NCI-H1048 (cell line): ENCODE results near the gene RIT2.

Source experiments
- DNase-seq: peaks from one replicate; lab custom pipeline; 2025; lab: John Stamatoyannopoulos, UW

RIT2 gene

DNA sequence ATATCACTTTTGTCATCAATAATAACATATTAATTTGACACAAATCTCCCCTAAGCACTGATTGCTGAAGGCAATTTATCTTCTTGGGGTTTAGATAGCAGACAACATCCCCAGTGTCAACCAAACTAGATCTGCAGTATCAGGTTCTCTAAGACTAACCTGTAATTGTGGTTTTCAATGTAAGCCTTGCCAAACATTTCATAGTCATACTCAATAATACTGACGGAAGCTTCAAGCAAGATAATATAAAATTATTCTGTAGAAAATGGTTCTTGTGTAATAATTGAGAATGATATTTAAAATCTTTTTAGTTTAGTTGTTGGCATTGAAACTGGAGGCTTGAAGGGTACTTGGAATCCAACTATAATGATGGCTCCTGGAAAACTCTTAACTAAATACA, 186.3 kb downstream of the RIT2 start:
- DNase-seq: no peak

DNA sequence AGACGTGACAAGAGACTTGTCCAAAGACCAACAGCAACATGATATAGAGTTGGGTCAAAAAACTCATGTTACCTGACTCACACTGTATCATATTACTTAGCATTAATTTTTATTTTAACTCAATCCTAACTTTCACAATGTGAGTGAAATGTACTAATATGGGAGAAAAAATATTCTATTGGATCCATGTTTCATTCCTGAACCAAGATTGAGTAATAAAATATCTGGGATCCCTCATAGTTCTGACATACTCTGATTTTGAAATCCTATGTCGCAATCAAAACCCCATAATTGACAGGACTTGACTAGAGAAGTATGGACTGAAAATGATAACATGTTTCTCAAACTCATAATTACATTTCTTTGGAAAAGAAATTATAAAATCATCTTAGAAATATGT, 190.4 kb downstream of the RIT2 start:
- no peak for DNase-seq

DNA sequence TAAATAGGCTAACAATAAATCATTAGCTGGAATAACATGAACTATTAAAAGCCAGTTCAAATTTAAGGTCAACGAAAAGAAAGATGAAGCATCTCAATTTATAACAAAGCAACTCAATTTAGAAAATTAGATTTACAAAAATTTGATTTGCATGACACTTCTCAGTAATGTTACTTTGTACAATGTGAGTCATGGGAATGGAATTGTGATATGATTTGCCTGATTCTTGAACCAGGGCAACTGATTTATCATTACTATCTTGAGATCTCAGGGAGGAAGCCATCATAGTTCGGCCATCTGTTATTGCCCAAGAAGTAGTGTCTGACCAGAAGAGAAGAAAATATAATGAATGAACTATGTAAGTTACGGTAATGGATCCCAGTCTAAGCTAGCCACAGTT, 193.1 kb downstream of the RIT2 start:
- DNase-seq: no peak

DNA sequence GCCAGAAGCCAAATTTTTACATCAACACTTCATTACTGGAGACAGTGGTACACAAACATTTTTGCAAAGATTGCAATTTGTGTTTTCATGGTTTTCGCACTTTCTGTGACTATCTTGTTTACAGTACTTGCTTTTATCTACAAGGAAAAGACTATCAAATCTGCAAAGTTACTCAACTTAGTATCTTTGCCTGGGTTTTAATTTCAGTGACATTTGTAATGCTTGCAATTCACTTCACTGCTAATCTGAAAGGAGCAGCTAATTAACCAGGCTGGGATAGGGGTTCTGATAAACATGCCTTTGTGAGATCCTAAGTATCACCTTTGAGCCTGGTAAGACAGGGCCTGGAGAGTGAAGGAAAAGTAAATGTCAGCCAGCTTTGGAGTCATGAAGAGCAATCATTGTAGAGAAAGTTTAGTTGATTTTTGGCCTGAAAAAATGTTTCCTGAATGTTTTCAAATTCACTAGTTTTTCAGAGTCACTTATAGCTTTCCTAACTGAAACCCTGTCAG, 194.2 kb downstream of the RIT2 start:
- DNase-seq: no peak

DNA sequence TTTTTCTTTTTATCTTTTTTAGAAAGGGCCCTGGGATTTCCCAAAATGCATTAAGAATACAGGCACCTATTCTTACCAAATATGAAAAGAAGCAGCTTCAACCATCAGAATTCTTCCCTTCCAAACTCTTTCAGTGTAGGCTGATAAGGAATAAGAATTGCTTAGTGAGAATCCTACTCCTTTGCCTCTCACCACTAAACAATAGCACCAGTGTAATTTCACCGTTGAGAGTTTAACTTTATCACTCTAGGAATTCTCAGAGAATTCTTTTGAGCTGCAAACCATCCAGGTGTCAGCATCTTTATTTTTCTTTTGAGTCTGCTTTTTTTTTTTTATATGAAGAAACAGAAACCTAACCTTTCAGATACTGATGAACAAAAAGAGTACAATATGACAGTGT, 194.9 kb downstream of the RIT2 start:
- no peak for DNase-seq

DNA sequence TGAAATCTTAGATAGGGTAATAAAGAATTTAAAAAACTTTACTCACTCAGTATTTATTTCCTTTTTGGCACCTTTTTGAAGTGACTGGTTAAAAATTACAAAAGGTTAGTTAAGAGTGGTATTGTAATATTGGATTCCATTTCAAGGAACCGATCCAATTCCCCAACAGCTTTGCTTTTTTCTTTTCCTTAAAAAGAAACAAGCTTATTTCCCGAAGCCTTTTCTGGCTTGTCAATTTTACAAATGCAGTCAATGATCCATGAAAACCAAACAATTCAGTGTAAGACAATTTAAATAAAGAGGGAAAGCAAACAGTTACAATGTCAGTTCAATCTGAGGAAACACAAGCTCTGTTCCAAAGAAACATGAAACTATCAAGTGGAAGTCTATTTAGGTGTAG, 200.2 kb downstream of the RIT2 start:
- DNase-seq: no peak

DNA sequence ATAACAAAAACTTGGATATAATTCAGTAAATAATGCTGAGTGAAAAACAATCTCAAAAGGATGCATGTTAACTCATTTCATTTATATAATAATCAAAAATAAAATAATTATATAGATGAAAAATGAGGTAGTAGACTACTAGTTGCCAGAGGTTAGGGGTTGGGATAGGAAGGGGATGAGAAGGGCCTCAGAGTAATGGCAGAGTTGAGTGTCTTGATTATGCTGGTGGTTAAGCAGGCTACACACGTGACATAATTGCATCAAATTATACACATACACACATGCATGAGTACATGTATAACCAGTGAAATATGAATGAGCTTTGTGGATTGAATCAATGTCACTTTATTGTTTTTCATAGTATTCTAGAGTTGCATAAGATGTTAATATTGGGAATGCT, 201.0 kb downstream of the RIT2 start:
- no peak for DNase-seq

DNA sequence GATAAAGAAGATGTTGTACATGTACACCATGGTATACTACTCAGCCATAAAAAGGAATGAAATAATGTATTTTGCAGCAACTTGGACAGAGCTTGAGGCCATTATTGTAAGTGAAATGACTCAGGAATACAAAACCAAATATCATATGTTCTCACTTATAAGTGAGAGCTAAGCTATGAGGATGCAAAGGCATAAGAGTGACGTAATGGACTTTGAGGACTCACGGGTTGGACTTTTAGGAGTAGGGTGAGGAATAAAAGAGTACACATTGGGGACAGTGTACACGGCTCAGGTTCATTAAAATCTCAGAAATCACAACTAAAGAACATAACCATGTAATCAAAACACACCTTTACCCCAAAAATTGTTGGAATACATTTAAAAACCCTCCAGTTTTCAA, 206.4 kb downstream of the RIT2 start:
- no peak for DNase-seq

DNA sequence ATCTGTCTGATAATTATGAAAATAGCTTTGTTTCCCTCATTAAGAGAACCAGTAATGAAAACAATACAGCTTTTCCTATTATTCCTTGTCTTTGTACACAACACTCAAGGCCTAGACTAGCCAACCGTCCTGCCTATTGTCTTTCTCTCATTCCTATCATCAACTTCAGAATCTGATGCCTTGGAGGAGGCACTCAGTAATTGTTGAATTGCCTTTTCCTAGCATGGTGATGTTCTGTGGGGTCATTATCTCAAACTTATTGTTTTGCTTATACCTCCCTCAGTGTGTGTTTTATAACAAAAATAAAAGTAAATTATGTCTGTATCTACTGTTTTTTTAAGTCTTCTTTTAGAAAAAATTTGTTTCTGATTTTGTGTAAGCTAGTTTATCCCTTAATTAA, 208.7 kb downstream of the RIT2 start:
- DNase-seq: no peak

DNA sequence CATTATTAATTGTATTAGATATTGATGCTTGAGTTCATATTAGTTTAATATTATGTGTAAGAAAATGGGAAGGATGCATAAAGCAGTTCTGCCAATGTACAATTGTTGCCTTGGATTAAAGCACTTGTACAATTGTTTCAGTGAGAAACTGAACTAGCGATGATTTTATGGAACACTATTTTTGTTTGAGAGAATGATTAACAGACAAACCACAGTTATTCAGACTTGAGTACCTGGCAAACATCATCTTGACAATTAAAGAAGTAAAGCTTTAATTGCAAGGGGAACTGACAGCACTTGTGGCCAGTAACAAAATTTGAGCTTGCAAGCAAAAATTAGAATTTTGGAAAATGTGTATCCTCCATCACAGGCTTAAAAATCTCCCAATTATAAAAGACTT, 214.3 kb downstream of the RIT2 start:
- DNase-seq: no peak

DNA sequence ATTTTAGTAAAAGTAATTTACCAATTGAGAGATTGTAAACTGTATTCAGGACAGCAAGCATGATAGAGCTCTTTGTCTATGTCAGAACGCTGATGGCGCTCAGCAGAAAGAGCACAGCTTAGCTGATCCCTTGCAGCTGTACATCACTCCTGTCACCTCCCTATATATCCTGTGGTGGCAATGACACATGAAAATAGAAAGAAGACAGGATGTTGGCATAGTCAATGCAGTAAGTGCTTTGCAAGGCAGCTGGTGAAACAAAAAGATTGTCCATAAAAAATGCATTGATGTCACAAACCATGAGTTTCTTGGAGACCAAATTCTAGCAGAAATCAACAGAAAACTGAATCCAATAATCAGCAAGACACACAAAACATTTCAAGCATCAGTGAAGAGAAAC, 221.5 kb downstream of the RIT2 start:
- DNase-seq: no peak

DNA sequence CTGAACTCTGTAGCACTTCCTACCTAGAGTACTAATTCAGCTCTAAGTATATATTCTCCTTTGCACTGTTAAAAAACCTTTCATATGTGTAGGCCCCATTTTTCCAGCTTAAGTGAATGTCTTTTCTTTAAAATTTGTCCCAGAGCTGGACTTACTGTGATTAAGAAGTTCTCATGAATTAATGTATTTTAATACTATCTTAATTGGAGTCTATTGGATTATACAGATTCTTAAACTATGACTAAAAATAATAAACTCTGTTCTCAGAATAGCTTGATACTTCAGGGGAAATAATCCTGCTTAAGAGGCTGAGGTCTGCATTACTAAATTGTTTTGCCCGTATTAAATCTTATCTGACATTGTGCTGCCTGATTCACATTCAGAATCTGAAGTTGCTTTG, 223.3 kb downstream of the RIT2 start:
- no peak for DNase-seq

DNA sequence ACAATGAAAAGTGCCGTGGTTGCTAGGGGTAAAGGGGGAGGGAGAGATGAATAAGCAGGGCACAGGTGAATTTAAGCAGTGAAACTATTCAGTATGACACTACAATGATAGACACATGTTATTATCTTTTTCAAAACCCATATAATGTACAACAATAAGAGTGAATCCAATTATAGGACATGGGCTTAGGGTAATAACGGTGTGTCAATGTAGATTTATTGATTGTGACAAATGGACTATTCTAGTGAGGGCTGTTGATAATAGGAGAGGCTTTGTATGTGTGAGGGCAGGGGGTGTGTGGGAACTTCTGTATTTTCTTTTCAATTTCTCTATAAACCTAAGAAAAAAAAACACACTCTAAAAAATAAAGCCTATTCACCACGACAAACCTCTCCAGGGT, 223.8 kb downstream of the RIT2 start:
- DNase-seq: no peak

DNA sequence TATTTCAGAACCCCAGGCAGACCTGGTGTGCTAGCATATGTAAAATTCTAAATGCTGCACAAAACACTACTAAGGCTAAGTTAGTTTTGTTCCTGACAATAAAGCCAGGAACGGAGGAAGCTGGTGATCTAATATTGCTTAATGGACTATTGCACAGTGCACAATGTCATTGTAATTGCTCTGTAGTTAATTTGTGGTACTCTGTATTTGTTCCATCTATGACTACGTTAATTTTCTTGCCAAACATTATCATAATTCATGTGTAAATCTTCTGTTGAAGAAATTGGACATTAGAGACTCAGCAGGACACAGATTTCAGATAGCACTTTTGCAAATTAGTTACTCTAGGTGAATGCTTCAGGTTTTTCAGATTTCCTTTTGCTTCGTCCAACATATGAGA, 232.3 kb downstream of the RIT2 start:
- DNase-seq: no peak

DNA sequence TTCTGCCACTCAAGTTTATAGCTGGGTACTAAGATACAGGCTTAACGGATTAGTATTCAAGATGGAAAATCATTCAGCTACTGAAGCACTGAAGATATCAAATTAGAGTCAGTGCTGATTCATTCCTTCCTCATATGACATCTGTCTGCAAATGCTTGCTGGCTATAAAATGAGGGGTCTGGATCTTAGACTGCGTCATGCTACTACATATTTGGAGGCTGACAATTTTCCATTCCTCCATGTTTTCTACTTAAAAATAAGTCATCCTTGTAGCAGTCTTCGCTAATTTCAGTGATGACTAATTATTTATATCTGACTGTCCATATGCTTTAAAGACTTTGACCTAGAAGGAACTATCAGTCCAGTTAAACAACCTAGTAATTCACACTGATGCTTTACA, 233.4 kb downstream of the RIT2 start:
- no peak for DNase-seq

DNA sequence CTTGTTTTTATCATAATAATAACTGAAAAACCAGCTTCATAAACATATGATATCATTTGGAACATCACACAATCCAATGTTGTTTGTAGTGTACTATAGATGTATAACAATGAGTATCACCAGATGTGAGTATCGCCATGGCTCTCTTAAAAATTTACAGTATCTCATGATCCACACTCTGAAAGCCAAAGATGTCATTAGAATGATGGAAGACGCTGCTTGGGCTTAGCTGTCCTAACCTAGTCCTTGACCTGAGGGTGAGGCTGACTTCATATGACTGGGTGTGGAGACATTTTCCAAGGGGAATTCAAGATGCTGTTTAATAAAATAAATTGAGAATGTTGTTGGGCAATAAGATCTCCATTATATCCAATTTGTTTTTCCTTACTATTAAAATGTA, 242.6 kb downstream of the RIT2 start:
- DNase-seq: no peak

DNA sequence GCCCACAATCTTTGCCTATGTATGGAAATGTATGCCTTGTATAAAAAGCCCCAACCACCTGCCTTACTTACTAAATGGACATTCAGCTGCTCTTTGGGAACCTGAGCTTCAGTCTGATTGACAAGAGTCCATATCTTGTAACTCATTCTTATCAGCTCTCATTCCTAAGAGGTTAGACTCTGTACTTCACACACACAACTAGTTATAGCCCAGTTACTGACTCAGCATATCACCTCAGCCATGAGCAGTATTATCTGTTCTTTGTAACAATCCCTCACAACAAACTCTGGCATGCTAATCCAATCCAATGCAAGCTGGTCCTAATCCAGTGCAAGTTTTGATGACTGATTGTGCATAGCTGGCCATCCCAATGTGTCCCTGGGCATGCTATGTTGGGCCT, 250.6 kb downstream of the RIT2 start:
- DNase-seq: no peak

DNA sequence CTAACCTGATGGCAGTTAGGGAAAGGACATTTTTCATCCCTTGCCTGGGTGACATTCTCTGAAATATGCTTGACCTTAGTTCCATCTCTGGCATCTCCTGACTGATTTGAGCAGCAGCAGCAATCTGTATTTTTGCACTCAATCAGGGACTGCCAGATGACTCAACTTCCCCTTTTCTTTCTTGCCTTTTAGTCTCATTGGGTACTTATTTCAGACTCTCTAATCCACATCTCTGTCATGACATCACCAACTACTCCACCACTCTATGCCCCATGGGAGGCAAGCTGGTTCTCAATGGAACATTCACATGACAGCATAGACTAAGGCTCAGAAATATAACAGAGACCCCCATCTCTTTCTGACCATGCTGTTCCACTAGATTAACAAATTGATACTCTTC, 254.2 kb downstream of the RIT2 start:
- no peak for DNase-seq

DNA sequence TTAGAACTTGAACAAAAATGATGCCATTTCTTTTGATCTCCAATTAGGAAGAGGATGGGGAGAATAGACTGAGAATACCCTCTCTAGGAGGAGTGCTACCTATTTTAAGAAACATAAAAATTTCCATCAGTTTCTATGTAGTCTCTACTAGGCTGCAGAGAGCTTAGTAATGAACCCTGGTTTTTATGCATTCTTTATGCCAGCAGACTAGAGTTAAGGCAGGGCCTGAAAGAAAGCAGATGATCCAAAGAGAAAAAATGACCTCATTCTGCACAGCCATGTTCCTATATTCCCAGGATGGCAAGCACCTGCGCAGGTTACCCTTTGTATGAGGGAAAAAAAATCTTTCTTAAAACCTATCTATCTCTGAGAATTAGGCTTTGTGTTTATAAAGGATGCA, 254.9 kb downstream of the RIT2 start:
- no peak for DNase-seq

DNA sequence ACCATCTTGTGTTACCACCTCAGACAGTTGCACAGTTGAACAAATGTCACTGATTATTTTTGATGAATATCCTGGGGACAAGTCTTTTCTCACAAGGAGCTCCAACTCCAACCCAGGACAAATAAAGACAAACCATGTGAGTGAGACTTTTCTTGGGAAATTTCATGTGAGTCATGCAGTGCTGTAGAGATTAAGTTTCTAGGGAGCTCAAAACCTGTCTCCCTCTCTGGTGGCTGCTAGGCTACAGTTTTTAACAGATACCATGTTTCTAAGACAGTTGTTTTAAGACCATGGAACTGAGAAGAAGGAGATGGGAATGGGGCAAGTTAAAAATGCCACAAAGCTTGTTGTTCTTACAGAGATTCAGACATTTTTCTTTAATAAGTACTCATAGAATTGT, 255.5 kb downstream of the RIT2 start:
- DNase-seq: no peak

DNA sequence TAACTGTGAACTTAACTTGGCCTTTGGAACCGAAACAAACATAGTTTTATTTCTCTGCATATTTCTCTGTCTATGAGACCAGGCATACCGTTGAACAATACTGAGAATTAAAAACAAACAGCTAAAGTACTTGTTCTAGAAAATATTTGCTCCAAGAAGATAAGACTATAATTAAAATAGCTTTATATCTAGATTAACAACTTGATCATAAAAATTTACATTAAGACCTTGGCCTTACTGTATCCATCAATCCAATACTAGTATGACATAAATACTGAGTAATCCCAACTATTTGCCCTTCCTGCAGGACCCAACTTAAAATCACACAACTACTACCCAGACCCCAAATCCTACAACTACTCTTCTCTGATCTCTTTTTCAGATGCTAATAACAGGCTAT, 260.9 kb downstream of the RIT2 start:
- DNase-seq: no peak

DNA sequence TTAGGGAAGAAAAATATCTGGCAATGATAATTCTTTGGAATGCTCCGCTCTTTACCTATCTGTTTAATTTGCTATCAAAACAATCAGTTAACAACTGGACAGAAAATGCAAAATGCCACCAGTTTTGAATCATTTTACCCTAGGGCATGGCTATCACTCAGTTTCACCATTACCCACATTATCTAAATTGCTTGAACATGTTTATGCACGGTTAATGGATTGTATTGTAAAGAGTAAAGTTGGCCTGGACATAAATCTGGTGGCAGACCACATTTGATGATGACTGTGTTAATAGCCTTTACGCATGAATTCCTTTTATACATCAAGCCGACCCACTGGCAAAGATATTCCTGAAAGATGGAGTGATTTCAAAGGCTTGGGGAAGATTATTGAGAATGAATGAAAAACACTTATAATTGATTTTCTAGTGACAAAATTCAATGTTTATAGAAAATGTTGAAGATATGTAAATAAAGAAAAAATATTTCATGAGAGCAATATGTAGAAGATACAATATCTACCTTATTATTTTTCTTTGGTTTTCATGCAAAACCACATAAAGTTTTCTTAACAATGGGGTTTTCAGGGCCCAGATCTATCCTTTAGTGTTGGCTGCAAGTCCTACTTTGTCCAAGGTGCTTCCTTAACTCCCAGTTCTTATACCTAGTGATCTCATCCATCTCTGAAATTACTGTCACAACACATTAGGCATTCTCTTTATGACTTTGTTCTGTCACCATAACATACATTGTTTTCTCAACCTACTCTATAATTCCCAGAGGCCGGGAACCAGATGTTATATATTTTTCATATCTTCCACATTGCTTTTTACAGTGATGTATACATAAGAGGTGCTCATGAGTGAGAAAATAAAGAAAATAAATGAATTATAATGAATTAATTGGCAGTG, 265.1 kb downstream of the RIT2 start:
- DNase-seq: no peak

DNA sequence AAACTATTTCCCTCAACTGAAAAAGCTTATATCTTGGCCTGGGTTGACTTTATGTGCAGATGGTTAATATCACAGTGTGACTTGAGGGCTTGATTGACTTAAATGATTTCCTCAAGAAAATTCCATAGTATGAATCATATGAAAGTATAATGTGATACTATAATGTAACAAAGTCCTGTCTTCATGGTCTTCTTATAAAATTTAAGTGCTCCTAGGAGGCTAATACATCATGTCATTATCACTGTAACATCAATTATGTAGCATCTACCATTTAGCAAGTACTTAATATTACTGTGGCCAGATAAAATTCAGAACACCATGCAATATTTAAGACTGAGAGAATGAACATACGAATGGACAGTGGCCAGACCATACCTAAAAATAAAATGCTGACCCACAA, 276.1 kb downstream of the RIT2 start:
- no peak for DNase-seq

DNA sequence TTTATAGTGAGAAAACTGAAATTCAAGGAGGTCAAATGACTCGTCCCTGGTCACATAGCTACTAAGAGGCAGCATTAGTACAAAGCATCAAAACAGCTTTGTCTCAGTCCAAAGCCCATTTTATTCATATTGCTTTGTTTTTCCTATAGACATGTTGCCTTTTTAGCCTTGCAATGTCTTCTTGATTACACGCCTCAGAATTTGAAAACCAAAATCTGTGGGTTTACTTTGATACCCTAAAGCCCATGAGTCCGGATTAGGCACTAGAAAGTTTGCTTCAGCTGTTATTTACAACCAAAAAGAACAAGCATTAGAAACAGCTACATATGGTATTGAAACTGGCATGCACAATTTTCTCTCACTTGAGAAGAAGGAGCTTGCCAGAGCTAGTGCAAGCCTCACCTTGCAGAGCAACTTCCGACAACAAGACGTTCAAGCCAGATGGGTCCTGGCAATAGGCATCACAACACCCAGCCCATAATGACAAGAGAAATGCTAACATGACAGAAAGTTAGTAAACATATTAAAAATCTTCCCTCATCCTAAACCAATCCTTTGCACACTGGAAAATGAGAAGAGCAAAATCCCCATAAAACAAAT, 276.8 kb downstream of the RIT2 start:
- DNase-seq: no peak
